Gastrocnemius medialis (tissue), 4 donors: ENCODE data around the gene SMG7. TPM values are rescaled to one million over a fixed set of nuclear protein-coding genes. Genes with fewer than 3 reads are reported as not detected.

Experiments
- ATAC-seq, 2 donors: fragments of 150-250 bp; one replicate each; pipeline ENCODE4 v1.9.1; 2016
- DNase-seq, 2 donors: peaks; one replicate each; pipeline ENCODE4 v3.0.0-alpha.2; 2019
- H3K27ac ChIP-seq, 4 donors: fragments of 200-600 bp; sonication (generic); 1 replicate in 1 of 4; 2 replicates in 3 of 4; pipeline ENCODE4 v1.5.1; 2016 to 2018; ENCODE audit warnings: mild to moderate bottlenecking in 2 of 4, moderate library complexity in 1 of 4
- H3K27me3 ChIP-seq, 3 donors: fragments of 200-600 bp; sonication (generic) in 2 of 3; 1 replicate in 1 of 3; 2 replicates in 2 of 3; pipeline versions ENCODE4 v1.5.1 to v1.6.0; 2016 to 2019; ENCODE audit warnings: mild to moderate bottlenecking in 1 of 3, moderate library complexity in 1 of 3
- H3K36me3 ChIP-seq, 2 donors: fragments of 200-600 bp; sonication (generic) in 1 of 2; one replicate each; pipeline ENCODE4 v1.5.1; 2017 to 2018
- H3K4me1 ChIP-seq, 2 donors: fragments of 200-600 bp; sonication (generic) in 1 of 2; one replicate each; pipeline ENCODE4 v1.5.1; 2016 to 2017; ENCODE audit warnings: mild to moderate bottlenecking in 2 of 2
- H3K4me3 ChIP-seq, 4 donors: fragments of 200-600 bp; sonication (generic) in 3 of 4; 1 replicate in 1 of 4; 2 replicates in 3 of 4; pipeline ENCODE4 v1.5.1; 2016 to 2019; ENCODE audit warnings: mild to moderate bottlenecking in 2 of 4
- H3K9me3 ChIP-seq, 3 donors: fragments of 200-600 bp; sonication (generic) in 2 of 3; 1 replicate in 1 of 3; 2 replicates in 2 of 3; pipeline ENCODE4 v1.5.1; 2016 to 2019
- CTCF ChIP-seq, 5 experiments: fragments of 450-650 bp in 3 of 5; fragments of 200-600 bp in 2 of 5; sonication (generic) in 2 of 5; IDR thresholded peaks in 4 of 5; conservative IDR thresholded peaks in 1 of 5; 1 replicate in 4 of 5; 2 replicates in 1 of 5; pipeline ENCODE4 v1.5.1; 2016 to 2019; ENCODE audit warnings: antibody characterized with exemption in 5 of 5, mild to moderate bottlenecking in 3 of 5, moderate library complexity in 3 of 5
- POLR2A ChIP-seq, 2 donors: fragments of 450-650 bp; IDR thresholded peaks; one replicate each; pipeline ENCODE4 v1.6.1; 2017; ENCODE audit warnings: antibody characterized with exemption in 2 of 2, mild to moderate bottlenecking in 2 of 2, moderate library complexity in 2 of 2
- in situ Hi-C, 4 donors: fragments of 200-750 bp; cut with MboI; loops; one replicate each; pipeline versions ENCODE4 v1.15.0 to v1.8.0; 2017; ENCODE audit warnings: low sequenced_read_pairs in 4 of 4
- intact Hi-C: fragments of 100-400 bp; cut with DNase I; formaldehyde crosslinking; loops from one replicate; pipeline ENCODE4 v1.15.1; 2023; ENCODE audit warnings: low total_unique reads
- total RNA-seq, 4 donors: library from RNA; depleted of rRNA; stranded (reverse); fragments of >200 nt; gene quantifications; one replicate each; pipeline versions ENCODE4 v1.1.0 to v1.2.3, GENCODE V29; 2016

Gene SMG7
- total RNA-seq, 4 donors from 2014 or later: 19.2 to 28.7 (median 26.1) TPM

- H3K4me1 ChIP-seq: no peaks in the 10 kb centered on the region
- intact Hi-C loops (no loop called here), in situ Hi-C loops (no loop called here)
- H3K36me3 ChIP-seq: no peaks in the 10 kb centered on the region
- H3K4me3 ChIP-seq: no peak overlapping the region
- TF ChIP-seq POLR2A (IDR thresholded peaks at IDR 0.05) (no peak), CTCF (IDR thresholded peaks at IDR 0.05 in 4 of 5, conservative IDR thresholded peaks at IDR 0.05 in 1 of 5) (no peak)
- H3K27me3 ChIP-seq: no peaks in the 10 kb centered on the region
- ATAC-seq (no peak), DNase-seq (no peak)
- no peaks in the 10 kb centered on the region for H3K9me3 ChIP-seq
- H3K27ac ChIP-seq: no peak overlapping the region
Measured at GRCh38 chr1:183566026-183566425, 93.7 kb downstream of the SMG7 start.

GRCh38 chr1:183567584-183567983 lies 95.3 kb downstream of the SMG7 start:
- Histone ChIP-seq H3K9me3 (no peaks in the 10 kb centered on the region), H3K36me3 (no peaks in the 10 kb centered on the region), H3K27me3 (no peaks in the 10 kb centered on the region), H3K27ac (no peak overlapping the region), H3K4me1 (no peaks in the 10 kb centered on the region), H3K4me3 (no peak overlapping the region)
- no peak for TF ChIP-seq POLR2A (IDR thresholded peaks at IDR 0.05)
- no peak for TF ChIP-seq CTCF (IDR thresholded peaks at IDR 0.05 in 4 of 5, conservative IDR thresholded peaks at IDR 0.05 in 1 of 5)
- no peak for ATAC-seq
- intact Hi-C loops (no loop called here), in situ Hi-C loops (no loop called here)
- DNase-seq: peak in 1 of 2 donors; percentile 32

- Histone ChIP-seq H3K9me3 (no peaks in the 10 kb centered on the region), H3K4me1 (no peaks in the 10 kb centered on the region), H3K27ac (peak overlapping the region; percentile 13 to 62 (median 42)), H3K4me3 (no peak overlapping the region), H3K27me3 (no peaks in the 10 kb centered on the region), H3K36me3 (no peaks in the 10 kb centered on the region)
- in situ Hi-C loops: no loop called here
- DNase-seq (peak; percentile 20 to 48), ATAC-seq (peak in 1 of 2 donors; percentile 46)
- TF ChIP-seq CTCF (IDR thresholded peaks at IDR 0.05 in 4 of 5, conservative IDR thresholded peaks at IDR 0.05 in 1 of 5) (no peak), POLR2A (IDR thresholded peaks at IDR 0.05) (peak in 1 of 2 donors; percentile 8)
- intact Hi-C loops: no loop called here
Measured at GRCh38 chr1:183568176-183569021, 96.1 kb downstream of the SMG7 start.

GRCh38 chr1:183569141-183569540 lies 96.8 kb downstream of the SMG7 start:
- ATAC-seq: no peak
- no peak for DNase-seq
- Histone ChIP-seq H3K27me3 (no peaks in the 10 kb centered on the region), H3K4me1 (no peaks in the 10 kb centered on the region), H3K4me3 (no peak overlapping the region), H3K36me3 (no peaks in the 10 kb centered on the region), H3K9me3 (no peaks in the 10 kb centered on the region), H3K27ac (peak overlapping the region in 3 of 4 donors; percentile 41 to 62 (median 44))
- no peak for TF ChIP-seq CTCF (IDR thresholded peaks at IDR 0.05 in 4 of 5, conservative IDR thresholded peaks at IDR 0.05 in 1 of 5)
- TF ChIP-seq POLR2A (IDR thresholded peaks at IDR 0.05): no peak
- in situ Hi-C loops (no loop called here), intact Hi-C loops (no loop called here)
